ENCODE results near the gene ANO7.

ANO7 gene

DNA sequence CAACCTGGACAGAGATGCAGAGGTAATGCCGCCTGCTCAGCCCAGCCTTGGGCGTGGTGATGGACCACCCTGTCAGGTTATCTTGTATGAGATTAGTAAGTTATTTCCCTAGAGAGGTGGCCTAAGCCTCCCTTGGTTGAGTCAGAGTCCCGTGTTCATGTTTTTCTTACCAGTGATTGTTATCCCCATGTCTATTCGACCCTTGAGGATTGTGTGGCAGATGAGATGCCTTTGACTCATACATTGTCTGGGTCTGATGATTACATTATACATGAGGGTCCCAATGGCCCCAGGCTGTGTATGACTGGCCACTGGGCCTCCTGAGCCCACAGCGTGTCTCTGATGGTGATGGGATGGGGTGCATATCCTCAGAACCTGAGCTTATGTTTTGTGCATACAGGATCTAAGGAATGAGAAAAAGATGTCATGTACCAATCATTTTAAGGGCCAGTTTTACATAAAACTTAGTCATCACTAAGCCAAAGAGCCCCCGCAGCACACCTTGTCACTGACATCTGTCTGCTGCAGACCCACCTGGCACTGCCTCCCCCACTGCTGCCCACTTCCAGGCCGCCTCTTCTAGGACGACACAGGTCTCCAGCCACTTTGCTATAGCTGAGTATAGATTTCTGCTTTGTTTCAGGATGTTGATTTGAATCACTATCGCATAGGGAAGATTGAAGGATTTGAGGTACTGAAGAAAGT lies 30.5 kb upstream of the ANO7 start:
- no peak for DNase-seq

GRCh38 chr2:241158546-241158900 lies 30.0 kb upstream of the ANO7 start:
- no peak for DNase-seq

- DNase-seq = no peak
Measured at GRCh38 chr2:241159116-241159515, 29.4 kb upstream of the ANO7 start.

DNA sequence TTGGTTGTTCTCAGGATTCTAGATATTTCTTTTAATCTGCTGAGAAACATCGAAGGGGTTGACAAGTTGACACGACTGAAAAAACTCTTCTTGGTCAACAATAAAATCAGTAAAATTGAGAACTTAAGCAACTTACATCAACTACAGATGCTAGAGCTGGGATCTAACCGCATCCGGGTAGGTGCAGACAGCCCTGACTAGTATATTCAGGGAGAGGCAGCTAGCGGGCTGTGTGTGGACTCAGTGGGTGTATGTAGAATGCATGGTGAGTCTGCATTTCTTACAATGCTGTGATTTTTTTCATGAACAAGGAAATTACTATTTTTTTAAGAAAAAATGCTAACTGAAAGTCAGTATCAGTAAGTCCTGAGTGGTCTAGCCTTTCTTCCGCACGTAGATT lies 28.2 kb upstream of the ANO7 start:
- no peak for DNase-seq

GRCh38 chr2:241161646-241162281 lies 26.7 kb upstream of the ANO7 start:
- DNase-seq = no peak

- no peak for DNase-seq
Measured at GRCh38 chr2:241163601-241164118, 24.8 kb upstream of the ANO7 start.

DNA sequence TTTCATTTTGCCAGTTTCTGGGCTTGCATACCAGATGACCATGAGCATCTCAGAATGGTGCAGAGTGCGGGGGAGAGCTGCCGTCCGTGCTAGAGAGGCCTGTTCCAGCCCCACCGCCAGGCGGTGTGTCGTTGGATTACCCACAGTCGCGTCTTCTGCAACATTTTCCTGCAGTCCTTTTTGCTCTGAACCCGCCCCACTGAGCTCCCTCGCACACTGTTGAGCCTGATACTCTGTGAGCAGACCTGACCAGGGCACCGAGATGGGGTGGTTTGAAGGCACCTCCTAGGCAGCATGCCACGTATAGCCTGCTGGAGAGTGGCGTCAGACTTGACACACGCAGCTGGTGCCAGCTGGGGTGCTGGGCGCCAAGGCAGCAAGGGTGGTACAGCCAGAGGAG lies 20.1 kb upstream of the ANO7 start:
- no peak for DNase-seq

DNA sequence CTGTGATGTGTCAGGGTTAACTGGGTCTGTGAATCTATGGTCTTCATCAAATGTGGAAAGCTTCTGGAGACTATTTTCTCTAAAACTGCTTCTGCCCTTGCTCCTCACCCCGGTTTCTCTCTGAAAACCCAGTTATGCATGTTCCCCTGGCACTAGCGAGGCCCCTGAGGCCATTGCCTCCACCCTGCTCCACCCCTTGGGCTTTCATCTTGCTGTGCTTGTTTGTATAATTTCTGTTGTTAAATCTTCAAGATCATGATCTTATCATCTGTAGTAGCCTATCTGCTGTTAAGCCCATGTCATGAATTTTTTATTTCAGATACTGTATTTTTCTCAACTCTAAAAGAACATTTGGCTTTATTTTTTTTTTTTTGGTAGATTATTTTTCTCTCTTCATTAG lies 14.9 kb upstream of the ANO7 start:
- no peak for DNase-seq

DNA sequence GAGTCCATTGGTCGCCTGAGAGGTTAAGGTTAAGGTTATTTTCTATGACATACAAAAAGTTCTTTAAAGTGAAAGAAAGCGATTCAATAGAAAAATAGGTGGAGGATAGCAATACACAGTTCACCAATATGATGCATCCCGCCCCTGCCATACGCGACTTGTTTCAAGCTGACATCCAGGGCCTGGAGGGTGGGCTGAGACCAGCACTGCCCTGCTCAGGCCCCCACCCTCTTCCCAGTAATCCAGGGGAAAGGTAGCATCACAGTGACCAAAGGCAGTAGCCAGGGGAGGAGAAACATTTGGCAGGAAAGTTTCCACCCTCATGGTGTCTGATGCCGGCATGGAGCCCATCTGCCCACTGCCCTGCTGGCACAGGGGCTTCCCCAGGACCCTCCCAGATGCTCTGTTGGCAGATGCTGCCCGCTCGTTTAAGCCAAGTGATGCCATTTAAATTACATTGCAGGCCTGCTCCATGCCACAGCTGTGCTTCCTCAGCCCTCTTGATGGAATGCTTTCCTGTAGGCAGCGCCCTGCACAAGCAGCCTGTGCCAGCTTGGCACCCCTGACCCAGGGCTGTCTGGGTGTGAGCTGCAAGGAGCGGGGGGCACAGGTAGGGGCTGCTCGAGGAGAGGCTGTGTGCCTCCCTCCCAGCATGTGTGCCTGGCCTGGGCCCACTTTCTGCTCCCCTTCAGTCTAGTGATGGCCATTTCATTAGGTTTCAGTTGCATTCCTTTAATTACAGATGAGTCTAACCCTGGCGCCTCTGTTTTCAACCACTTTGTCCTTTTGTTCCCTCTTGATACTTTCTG lies 10.7 kb upstream of the ANO7 start:
- DNase-seq = no peak

DNA sequence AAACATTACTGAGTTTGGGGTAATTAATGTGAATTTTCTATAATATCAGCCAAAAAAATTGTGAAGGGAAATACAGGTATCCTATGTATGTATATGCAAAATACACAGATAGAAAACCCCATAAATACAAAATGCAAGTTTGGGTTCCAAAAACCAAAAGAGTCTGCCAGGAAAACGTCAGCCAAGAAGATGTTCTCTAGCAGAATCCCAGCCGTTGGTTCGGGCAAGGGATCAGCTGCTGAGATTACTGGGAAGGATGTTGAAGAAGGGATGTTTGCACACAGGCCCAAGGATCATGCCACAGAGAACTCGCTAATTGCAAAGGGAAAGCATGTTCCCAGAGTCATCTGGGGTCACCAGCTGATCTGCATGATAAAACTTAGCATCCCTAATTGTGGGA lies 9.5 kb upstream of the ANO7 start:
- DNase-seq = no peak

DNA sequence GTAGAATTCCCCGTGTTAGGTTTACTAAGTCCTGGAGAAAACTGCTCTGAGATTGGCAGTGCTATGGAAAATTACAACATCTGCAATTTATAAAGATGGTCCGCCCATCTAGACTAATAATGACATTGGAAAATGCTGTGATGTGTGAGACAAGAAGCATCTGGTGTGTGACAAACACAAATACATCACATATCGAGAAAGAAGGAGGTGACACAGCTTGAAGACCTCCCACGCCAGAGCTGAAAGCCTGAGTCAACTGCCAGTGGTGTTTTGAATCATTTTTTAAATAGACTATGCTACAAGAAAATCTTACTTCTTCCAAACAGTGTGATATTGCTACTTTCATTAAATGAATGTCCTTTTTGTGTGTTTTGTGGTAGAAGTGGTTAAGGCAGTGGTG lies 8.6 kb upstream of the ANO7 start:
- DNase-seq = no peak

- DNase-seq = no peak
Measured at GRCh38 chr2:241180495-241180894, 8.0 kb upstream of the ANO7 start.

GRCh38 chr2:241182126-241182525 lies 6.4 kb upstream of the ANO7 start:
- no peak for DNase-seq

- no peak for DNase-seq
Measured at GRCh38 chr2:241182531-241183133, 5.8 kb upstream of the ANO7 start.

DNA sequence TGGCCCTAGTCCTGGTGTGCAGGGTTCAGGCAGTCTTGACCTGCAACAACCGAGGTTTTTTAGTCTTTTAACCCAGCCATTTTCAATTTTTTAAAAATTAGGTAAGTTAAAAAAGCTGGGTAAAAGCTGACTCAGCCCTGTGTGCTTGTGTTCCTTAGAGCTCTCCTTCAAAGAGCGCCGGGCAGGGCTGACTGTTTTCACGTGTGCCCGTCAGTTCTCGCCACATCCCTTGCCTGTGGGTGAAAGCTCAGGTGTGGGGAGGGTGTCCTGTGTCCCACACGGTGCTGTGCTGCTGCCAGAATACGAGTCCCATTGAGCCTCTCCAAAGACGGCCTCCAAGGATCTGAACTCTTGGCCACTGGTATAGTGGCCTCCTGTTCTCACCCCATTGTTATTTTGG lies 5.3 kb upstream of the ANO7 start:
- no peak for DNase-seq

DNA sequence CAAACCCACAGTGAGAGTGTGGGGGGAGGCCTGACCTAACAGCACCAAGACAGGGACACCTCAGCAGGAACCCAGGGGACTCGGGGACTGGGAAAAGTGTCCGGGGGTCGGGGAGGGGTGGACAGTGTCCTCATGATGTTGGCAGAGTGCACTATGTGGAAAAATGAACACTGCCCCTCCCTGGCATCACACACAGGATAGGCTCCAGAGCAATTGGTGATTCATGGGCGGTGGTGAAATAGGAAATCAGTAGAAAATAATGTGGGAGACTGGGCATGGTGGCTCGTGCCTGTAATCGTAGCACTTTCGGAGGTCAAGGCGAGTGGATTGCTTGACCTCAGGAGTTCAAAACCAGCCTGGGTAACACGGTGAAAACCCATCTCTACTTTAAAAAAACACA lies 3.6 kb upstream of the ANO7 start:
- no peak for DNase-seq

- no peak for DNase-seq
Measured at GRCh38 chr2:241185961-241186360, 2.5 kb upstream of the ANO7 start.

DNA sequence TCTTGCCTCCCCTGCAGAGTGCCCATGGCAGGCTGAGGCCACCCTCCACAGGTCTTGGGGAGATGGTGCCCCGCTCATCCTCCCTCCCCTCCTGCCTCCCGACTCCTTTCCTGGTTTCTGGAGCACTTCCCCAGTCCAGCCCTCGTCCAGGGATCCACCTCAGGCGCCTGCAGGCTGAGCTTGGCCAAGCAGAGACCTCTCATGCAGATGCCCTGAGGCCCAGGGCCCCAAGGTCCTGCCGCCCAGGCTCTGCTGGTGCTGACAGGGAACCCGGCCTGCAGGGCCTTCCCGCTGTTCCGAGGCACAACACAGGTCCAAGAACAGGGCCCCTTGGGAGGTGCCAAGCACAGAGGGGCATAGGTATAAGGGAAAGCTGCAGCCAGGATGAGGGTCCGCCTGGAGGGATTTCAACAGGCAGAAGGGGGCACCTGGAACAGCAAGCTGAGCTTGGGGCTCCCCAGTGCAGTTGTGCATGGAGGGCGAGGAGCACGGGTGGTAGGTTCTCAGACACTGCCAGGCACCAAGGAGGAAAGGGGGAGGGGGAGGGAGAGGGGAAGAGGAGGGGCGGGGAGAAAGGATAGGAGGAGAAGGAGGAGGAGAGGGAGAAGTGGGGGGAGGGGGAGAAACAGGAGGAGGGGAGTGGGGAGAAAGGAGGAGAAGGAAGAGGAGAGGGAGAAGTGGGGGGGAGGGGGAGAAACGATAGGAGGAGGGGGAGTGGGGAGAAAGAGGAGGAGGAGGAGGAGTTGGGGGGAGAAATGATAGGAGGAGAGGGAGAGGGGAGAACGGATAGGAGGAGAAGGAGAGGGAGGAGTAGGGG lies 1.2 kb upstream of the ANO7 start:
- DNase-seq = no peak

DNA sequence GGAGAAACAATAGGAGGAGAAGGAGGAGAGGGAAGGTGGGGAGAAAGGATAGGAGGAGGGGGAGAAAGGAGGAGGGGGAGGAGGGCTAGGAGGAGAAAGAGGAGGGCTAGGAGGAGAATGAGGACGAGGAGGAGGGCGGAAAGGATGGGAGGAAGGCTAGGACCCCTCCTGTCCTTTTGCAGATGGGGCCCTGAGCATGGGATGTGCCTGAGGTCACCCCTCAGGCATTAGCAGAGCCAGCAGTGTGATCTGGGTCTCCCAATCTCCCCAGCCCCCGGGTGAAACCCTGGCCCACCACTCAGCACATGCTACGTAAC lies 601 bp upstream of the ANO7 start:
- DNase-seq = no peak

GRCh38 chr2:241189093-241189855 lies 797 bp downstream of the ANO7 start:
- DNase-seq = no peak

- no peak for DNase-seq
Measured at GRCh38 chr2:241189856-241190201, 1.4 kb downstream of the ANO7 start.

- no peak for DNase-seq
Measured at GRCh38 chr2:241190291-241190981, 2.0 kb downstream of the ANO7 start.

Data from NCI-H1092 (cell line).